ENCODE data around the gene CAMP. TPM values are rescaled to one million over a fixed set of nuclear protein-coding genes. Genes with fewer than 3 reads are reported as not detected.

The CAMP gene
- total and polyA plus RNA-seq, 2 of the 13 experiments (the other 11 are each of a cell fraction or from before 2014, with no cell fraction given), result not detected

DNA sequence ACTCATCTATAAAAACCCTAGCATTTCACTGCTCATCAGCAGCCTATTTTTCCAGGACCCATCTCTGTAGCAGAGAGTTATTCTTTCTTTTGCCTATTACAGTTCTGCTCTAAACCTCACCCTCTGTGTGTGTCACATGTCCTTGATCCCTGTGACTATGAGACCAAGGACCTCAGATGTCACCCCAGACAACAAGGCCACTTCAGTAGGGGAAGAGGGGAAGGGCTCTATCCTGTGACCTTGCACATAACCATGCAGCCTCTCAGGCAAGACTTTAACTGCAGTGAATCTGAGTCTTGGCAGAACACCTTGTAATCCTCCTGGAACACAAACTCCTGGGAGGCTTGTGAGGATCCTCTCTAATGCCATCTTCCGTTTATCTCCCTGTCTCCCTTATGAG is 13.2 kb downstream of the CAMP start (continued):
- TF ChIP-seq HDAC6 (IDR thresholded peaks at IDR 0.05; ENCODE audit: low read depth, low read length) (no peak), ZEB1 (IDR thresholded peaks at IDR 0.05; ENCODE audit: insufficient replicate concordance, low read depth) (no peak), NR0B2 (CRISPR knock-in tag; IDR thresholded peaks at IDR 0.05) (no peak), ZNF639 (CRISPR knock-in tag; conservative IDR thresholded peaks at IDR 0.05) (no peak), CERS6 (CRISPR knock-in tag; IDR thresholded peaks at IDR 0.05) (no peak), ZSCAN25 (CRISPR knock-in tag; IDR thresholded peaks at IDR 0.05) (peak; percentile 62; the same call in 1 of the 2 replicates), ZNF597 (CRISPR knock-in tag; IDR thresholded peaks at IDR 0.05) (no peak), SAP130 (CRISPR knock-in tag; IDR thresholded peaks at IDR 0.05; ENCODE audit: low read depth) (peak; percentile 47), ATM (IDR thresholded peaks at IDR 0.05; ENCODE audit: borderline replicate concordance) (no peak), EED (CRISPR knock-in tag; IDR thresholded peaks at IDR 0.05) (no peak), HNRNPLL (IDR thresholded peaks at IDR 0.05; ENCODE audit: low read depth, low read length, poor library complexity, severe bottlenecking) (no peak), YY1 (IDR thresholded peaks at IDR 0.05; ENCODE audit: insufficient read depth, insufficient replicate concordance, low read depth, low read length) (no peak), MAX (IDR thresholded peaks at IDR 0.05) (0 out of 2 replicates have a peak, but pooled peaks have one; percentile 36), NFYC (CRISPR knock-in tag; IDR thresholded peaks at IDR 0.05) (no peak), THAP11 (CRISPR knock-in tag; IDR thresholded peaks at IDR 0.05) (peak; percentile 64; the same call in 1 of the 2 replicates), ZNF816 (CRISPR knock-in tag; IDR thresholded peaks at IDR 0.05; ENCODE audit: borderline replicate concordance) (no peak), ATF6 (CRISPR knock-in tag; conservative IDR thresholded peaks at IDR 0.05) (no peak), ELF3 (CRISPR knock-in tag; IDR thresholded peaks at IDR 0.05) (0 out of 2 replicates have a peak, but pooled peaks have one; percentile 25), AKAP8 (CRISPR knock-in tag; IDR thresholded peaks at IDR 0.05) (no peak), FOXP1 (IDR thresholded peaks at IDR 0.05) (no peak), FOXP1 (CRISPR knock-in tag; IDR thresholded peaks at IDR 0.05) (no peak; the same call in 1 of the 2 replicates)
- TF ChIP-seq, protein P1, sequence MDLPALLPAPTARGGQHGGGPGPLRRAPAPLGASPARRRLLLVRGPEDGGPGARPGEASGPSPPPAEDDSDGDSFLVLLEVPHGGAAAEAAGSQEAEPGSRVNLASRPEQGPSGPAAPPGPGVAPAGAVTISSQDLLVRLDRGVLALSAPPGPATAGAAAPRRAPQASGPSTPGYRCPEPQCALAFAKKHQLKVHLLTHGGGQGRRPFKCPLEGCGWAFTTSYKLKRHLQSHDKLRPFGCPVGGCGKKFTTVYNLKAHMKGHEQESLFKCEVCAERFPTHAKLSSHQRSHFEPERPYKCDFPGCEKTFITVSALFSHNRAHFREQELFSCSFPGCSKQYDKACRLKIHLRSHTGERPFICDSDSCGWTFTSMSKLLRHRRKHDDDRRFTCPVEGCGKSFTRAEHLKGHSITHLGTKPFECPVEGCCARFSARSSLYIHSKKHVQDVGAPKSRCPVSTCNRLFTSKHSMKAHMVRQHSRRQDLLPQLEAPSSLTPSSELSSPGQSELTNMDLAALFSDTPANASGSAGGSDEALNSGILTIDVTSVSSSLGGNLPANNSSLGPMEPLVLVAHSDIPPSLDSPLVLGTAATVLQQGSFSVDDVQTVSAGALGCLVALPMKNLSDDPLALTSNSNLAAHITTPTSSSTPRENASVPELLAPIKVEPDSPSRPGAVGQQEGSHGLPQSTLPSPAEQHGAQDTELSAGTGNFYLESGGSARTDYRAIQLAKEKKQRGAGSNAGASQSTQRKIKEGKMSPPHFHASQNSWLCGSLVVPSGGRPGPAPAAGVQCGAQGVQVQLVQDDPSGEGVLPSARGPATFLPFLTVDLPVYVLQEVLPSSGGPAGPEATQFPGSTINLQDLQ (CRISPR knock-in tag; IDR thresholded peaks at IDR 0.05), result no peak

Measured in HepG2 (cell line).